GM21825 (cell line): ENCODE results near the gene SEH1L.
"Not testable (repeated sequence)": the region's sequence is repeated elsewhere in the genome, so short reads cannot be mapped to it uniquely, and the experiment has no call there.

Source experiments
- ATAC-seq: cut with Tn5 transposase; IDR thresholded peaks from one replicate; pipeline ENCODE4 v1.9.1; 2021; ENCODE audit warnings: mild to moderate bottlenecking, moderate library complexity; ENCODE audit not compliant: unreplicated experiment

Gene SEH1L, protein sequence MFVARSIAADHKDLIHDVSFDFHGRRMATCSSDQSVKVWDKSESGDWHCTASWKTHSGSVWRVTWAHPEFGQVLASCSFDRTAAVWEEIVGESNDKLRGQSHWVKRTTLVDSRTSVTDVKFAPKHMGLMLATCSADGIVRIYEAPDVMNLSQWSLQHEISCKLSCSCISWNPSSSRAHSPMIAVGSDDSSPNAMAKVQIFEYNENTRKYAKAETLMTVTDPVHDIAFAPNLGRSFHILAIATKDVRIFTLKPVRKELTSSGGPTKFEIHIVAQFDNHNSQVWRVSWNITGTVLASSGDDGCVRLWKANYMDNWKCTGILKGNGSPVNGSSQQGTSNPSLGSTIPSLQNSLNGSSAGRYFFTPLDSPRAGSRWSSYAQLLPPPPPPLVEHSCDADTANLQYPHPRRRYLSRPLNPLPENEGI

DNA sequence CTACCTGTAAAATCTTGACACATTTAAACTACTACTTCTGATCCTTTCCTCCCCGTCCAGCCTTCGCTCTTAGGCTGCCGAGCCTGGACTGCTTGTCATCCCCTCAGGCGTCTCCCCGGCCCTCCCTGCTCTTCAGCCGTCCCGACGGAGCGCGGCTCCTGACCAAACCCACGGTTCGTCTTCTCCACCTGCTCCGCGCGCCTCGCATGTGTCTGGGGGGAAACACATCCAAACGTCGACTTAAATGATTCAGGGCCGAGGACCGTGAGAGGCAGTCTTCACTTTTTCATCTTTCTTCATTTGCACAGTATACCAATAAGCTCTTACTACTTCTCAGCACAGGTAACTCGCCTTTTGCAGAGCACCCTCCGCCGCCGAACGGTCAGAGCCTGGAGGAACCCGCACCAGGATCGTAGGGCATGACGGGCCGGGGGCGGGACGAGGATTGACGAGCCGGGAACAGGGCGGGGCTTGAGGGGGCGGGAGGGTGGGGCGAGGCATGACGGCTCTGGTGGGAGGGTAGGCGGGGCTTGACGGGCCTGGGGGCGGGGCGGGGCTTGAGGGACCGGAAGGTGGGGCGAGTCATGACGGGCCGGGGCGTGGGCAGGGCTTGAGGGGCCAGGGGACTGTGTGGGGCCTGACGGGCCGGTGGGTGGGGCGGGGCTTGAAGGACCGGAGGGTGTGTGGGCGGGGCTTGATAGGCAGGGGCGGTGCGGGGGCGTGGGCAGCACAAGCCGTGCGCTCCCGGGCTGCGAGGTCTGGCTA, at the start of gene SEH1L:
TSS of gene SEH1L (plus strand) at position 727 of the 765 bp plus-strand sequence. CDS start 111 bp downstream, outside the sequence.
- ATAC-seq, result peak; percentile 75

DNA sequence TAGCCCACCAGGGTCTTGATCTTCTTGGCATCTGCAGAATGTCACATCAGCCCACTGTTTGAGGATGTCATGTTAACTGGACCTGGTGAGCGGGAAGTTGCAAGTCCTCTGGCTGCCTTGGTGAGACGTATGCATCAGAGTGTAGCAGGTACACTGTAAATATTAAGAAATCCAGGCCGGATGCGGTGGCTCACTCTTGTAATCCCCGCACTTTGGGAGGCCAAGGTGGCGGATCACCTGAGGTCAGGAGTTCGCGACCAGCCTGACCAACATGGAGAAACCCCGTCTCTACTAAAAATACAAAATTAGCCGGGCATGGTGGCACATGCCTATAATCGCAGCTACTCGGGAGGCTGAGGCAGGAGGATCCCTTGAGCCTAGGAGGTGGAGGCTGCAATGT, 46.6 kb upstream of the SEH1L start:
- ATAC-seq, result not testable (repeated sequence)

DNA sequence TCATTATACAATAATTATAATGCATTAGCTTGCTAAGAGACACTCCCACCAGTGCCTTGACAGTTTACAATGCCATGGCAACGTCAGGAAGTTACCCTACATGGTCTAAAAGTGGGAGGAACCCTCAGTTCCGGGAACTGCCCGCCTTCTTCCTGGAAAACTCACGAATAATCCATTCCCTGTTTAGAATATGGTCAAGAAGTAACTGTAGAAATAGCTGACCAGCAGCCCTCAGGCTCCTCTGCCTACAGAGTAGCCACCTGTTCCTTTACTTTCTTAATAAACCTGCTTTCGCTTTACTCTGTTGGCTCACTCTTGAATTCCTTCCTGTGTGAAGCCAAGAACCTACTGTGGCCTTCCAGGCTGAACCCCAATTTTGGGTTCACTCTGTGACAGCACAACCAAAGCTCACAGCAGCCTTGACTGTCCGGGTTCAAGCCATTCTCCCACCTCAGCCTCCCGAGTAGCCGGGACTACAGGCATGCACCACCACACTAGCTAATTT, 43.7 kb upstream of the SEH1L start:
- ATAC-seq, result no peak

- ATAC-seq, result no peak
Observed at GRCh38 chr18:12906119-12906518, 41.7 kb upstream of the SEH1L start.

DNA sequence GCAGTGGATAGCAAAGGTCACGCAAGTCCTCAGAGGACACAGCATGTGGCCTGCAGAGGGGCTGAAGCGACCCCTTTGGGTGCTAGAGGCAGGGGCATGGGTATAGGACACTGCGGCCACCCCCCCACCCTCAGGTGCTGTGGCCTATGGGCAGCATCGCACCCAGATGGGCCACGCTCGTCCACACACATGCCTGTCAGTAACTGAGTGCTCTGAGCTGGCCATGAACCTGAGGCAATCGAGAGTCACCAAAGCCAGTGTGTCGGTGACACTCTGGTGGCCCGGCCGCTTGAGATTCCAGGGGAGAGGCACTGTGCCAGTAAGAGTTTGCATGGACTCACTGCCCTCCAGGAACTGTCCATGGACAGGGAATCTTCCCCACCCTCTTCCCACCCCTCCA, 41.0 kb upstream of the SEH1L start:
- no peak for ATAC-seq

DNA sequence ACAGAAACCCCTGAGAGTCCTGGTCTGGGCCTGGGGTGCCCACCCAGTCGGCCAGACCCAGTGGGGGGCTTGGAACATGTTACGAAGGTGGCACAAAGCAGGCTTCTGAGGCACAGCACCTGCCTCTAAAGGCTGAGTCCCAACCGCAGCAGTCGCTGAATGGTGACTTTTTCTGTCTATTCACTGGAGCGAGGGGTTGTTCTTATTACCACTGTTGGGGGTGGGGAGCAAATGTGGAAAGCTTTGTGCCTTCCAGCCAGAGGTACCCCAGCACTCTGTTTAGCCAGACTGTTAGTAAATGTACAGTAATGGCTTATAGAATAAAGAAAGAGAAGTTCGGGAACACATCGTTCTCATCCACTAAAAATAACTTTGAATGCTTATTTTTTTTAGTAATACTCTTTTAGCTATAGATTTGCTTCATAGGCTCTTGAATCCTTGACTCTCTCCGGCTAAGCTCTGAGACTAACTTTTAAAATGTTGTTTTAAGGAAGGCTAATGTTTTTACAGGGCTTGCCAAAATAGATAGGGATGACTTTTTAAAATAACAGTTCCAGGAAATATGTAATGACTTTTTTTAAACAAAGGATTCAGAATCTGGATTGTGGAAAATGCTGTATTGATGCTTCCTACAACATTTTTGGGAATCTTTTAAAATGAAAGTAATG, 40.4 kb upstream of the SEH1L start:
- no peak for ATAC-seq

DNA sequence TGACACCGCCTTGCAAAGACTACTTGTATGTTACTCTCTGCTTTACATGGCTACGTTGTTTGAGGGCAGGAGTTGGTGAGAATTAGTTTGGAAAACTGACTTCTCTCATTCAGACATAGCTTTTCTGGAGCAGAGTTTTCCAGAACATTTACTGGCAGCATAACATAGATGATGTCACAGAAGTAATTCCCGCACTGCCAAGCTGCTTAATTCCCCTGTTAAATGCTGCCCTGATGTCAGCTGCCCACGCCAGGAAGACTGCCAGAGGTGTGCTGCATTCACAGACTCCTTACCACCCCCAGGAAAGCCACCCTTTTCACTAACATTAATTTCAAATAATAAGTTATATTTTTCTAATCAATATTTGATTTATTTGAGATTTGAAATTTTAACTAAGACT, 39.1 kb upstream of the SEH1L start:
- no peak for ATAC-seq

GRCh38 chr18:12911025-12911928, 36.5 kb upstream of the SEH1L start:
- peak; percentile 57 for ATAC-seq

GRCh38 chr18:12911929-12912703, 35.7 kb upstream of the SEH1L start:
- no peak for ATAC-seq

DNA sequence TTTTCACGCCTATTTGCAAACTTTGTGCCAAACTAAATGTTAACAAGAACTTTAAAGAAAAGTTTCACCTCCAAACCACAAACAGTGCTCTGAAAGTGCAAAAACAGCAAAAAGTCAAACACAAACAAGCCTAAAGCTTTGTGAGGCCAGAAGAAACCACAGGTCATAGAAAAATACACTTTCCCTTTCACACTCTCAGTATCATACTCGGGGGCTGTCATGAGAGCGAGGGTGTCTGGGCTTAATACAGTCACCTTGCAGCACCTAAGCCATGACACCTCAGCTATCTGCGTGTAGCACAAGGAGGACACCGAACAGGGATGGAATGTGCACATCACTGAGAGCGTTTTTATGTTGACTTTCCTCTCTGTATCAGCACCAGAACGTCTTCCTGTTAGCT, 26.6 kb upstream of the SEH1L start:
- no peak for ATAC-seq

- no peak for ATAC-seq
Observed at GRCh38 chr18:12922266-12922665, 25.5 kb upstream of the SEH1L start.

GRCh38 chr18:12924616-12925015, 23.2 kb upstream of the SEH1L start:
- ATAC-seq, result no peak

GRCh38 chr18:12928206-12928605, 19.6 kb upstream of the SEH1L start:
- no peak for ATAC-seq

GRCh38 chr18:12928641-12929040, 19.2 kb upstream of the SEH1L start:
- no peak for ATAC-seq

DNA sequence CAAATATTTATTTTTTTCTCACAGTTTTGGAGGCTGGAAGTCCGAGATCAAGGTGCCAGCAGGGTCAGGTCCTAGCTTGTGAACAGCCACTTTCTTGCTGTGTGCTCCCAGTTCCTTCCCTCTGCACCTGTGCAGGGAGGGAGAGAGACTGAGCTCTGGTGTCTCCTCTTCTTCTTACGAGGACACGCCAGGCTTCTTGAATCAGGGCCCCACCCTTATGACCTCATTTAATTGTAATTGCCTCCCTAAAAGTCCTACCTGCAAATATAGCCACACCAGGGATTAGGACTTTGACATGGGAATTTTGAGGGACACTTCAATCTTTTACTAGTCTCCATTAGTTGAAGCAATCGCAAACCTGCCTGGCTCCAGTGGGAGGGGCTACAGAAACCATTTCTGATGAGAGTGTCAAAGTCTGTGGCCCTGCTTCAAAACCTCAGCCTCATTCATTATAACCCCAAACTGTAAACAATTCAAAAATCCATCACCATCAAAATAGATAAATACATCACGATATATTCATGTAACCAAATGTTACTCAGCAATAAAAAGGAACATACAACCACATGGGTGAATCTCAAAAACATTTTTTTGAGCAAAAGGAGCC, 18.2 kb upstream of the SEH1L start:
- no peak for ATAC-seq

- ATAC-seq, result no peak
Observed at GRCh38 chr18:12930376-12930775, 17.4 kb upstream of the SEH1L start.

DNA sequence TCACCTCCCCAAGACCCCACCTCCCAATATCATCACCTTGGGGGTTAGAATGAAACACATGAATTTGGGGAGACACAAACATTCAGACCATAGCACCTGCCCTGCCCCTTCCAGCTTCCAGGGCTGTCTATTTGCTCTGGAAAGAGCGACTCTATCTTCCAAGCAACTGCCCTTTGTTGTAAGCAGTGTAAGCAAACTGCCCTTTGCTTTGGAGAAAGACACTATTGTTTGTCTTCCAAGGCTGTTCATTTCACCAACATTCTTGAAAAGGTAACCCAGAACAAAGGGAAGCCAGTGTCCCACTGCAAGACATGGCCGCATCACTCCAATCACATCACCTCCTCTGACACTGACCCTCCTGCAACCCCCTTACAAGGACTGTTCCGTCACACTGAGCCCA, 16.9 kb upstream of the SEH1L start:
- no peak for ATAC-seq

GRCh38 chr18:12933327-12933726, 14.5 kb upstream of the SEH1L start:
- ATAC-seq, result no peak

DNA sequence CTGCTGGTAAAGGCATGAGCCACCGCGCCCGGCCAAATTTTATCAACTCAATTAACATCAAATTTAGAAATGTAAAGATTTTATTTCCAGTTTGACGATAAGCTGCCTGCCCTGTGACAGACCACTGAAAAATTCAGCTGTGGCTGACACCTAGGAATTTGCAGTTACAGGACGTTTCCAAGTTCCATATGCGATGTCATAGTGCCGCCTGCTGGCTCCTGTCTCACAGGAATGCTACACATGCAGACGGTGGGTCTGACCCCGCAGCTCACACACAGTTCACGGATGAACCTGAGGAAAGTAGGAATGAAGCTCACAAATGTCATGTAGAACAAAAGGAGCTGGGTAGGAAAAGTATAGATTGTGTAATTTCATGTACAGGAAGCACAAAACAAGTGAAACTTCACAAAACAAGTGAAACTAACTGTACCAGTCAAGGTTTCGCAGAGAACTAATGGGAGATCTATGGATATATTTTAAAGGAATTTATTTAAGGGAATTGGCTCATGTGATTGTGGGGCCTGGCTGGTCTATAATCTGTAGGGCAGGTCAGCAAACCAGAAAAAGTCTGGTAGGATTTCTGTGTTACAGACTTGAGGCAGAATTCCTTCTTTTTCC, 13.2 kb upstream of the SEH1L start:
- no peak for ATAC-seq
